NCI-H2029 (cell line): ENCODE results near the gene SERTAD1.
"Not testable (repeated sequence)": the region's sequence is repeated elsewhere in the genome, so short reads cannot be mapped to it uniquely, and the experiment has no call there.

ENCODE experiments used
- DNase-seq: peaks from one replicate; lab custom pipeline; 2025; lab: John Stamatoyannopoulos, UW

SERTAD1 gene

GRCh38 chr19:40425450-40426287 lies at the start of gene SERTAD1:
TSS of gene SERTAD1 (minus strand) at chr19:40425992. CDS start at chr19:40423546, 2,446 bp downstream.
- DNase-seq, result peak; percentile 99

- DNase-seq, result no peak
Observed at GRCh38 chr19:40474737-40475136, 48.9 kb upstream of the SERTAD1 start.

GRCh38 chr19:40472516-40472915 lies 46.7 kb upstream of the SERTAD1 start:
- DNase-seq, result no peak

GRCh38 chr19:40471111-40471510 lies 45.3 kb upstream of the SERTAD1 start:
- DNase-seq, result no peak

- DNase-seq, result no peak
Observed at GRCh38 chr19:40469011-40469410, 43.2 kb upstream of the SERTAD1 start.

GRCh38 chr19:40466985-40467734 lies 41.4 kb upstream of the SERTAD1 start, which contains the start of gene SPTBN4:
TSS of gene SPTBN4 (plus strand) at chr19:40467001. CDS start at chr19:40472622, 5,621 bp downstream.
- DNase-seq, result no peak

GRCh38 chr19:40466219-40466984 lies 40.6 kb upstream of the SERTAD1 start:
- DNase-seq, result no peak

GRCh38 chr19:40465557-40466218 lies 39.9 kb upstream of the SERTAD1 start, which contains the start of gene BLVRB:
TSS of gene BLVRB (minus strand) at chr19:40465745. CDS start at chr19:40465688, 57 bp downstream.
- DNase-seq, result peak; percentile 96

- no peak for DNase-seq
Observed at GRCh38 chr19:40465025-40465556, 39.3 kb upstream of the SERTAD1 start.

- DNase-seq, result peak; percentile 68
Observed at GRCh38 chr19:40464059-40465024, 38.5 kb upstream of the SERTAD1 start.

GRCh38 chr19:40463587-40464037 lies 37.8 kb upstream of the SERTAD1 start:
- DNase-seq, result not testable (repeated sequence)

- no peak for DNase-seq
Observed at GRCh38 chr19:40461669-40462221, 36.0 kb upstream of the SERTAD1 start.

- DNase-seq, result no peak
Observed at GRCh38 chr19:40460185-40460584, 34.4 kb upstream of the SERTAD1 start.

GRCh38 chr19:40458597-40458974 lies 32.8 kb upstream of the SERTAD1 start:
- DNase-seq, result no peak

- DNase-seq, result no peak
Observed at GRCh38 chr19:40457953-40458596, 32.3 kb upstream of the SERTAD1 start.

- DNase-seq, result no peak
Observed at GRCh38 chr19:40457048-40457447, 31.3 kb upstream of the SERTAD1 start.

- DNase-seq, result not testable (repeated sequence)
Observed at GRCh38 chr19:40453943-40454342, 28.2 kb upstream of the SERTAD1 start.

- no peak for DNase-seq
Observed at GRCh38 chr19:40453151-40453735, 27.5 kb upstream of the SERTAD1 start.

GRCh38 chr19:40452016-40452415 lies 26.2 kb upstream of the SERTAD1 start:
- no peak for DNase-seq
